Spleen (tissue), 7 donors: ENCODE measurements around the gene ARNT2.

Source experiments
- CTCF ChIP-seq, 11 experiments: fragments of 200-600 bp in 7 of 11; fragments of 450-650 bp in 4 of 11; sonication (generic) in 4 of 11; IDR thresholded peaks in 8 of 11; conservative IDR thresholded peaks in 3 of 11; 1 replicate in 7 of 11; 2 replicates in 4 of 11; pipeline versions ENCODE4 v1.4.0 to v1.8.0; 2016 to 2021; ENCODE audit warnings: antibody characterized with exemption in 11 of 11, inconsistent platforms in 4 of 11, mild to moderate bottlenecking in 1 of 11
- POLR2A ChIP-seq, 3 donors: fragments of 450-650 bp; IDR thresholded peaks; one replicate each; pipeline ENCODE4 v1.5.1; 2017; ENCODE audit warnings: antibody characterized with exemption in 3 of 3, mild to moderate bottlenecking in 1 of 3
- POLR2AphosphoS5 ChIP-seq, 3 donors: sonication (generic); formaldehyde crosslinking; IDR thresholded peaks; one replicate each; pipeline ENCODE4 v1.5.1; 2017; ENCODE audit warnings: antibody characterized with exemption in 3 of 3
- donor health status: DM: no; HTN: no; CAD: no; lungs with moderate emphysema.
- donor health status: DM: no; HTN: no; CAD: no.
- donor health status: DM: no; HTN: no; CAD: no.

GRCh38 chr15:80504931-80505330, 100.7 kb downstream of the ARNT2 start:
- TF ChIP-seq CTCF (IDR thresholded peaks at IDR 0.05 in 8 of 11, conservative IDR thresholded peaks at IDR 0.05 in 3 of 11), result no peak
- no peak for TF ChIP-seq POLR2AphosphoS5 (IDR thresholded peaks at IDR 0.05)
- no peak for TF ChIP-seq POLR2A (IDR thresholded peaks at IDR 0.05)
